CD14-positive monocyte (primary cell): Measurements from ENCODE around the gene EYS. TPM values are rescaled to one million over a fixed set of nuclear protein-coding genes. Genes with fewer than 3 reads are reported as not detected.

Experiments used
- DNase-seq, 3 donors: peaks; one replicate each; pipeline ENCODE4 v3.0.0-alpha.2; 2011 to 2022
- H2AFZ ChIP-seq: 2 replicates; pipeline ENCODE4 v1.6.0; 2012; ENCODE audit warnings: mild to moderate bottlenecking, low read depth, low read length, inconsistent platforms; ENCODE audit not compliant: insufficient read depth, poor library complexity, severe bottlenecking
- H3K27ac ChIP-seq, 2 donors: 1 replicate in 1 of 2; 2 replicates in 1 of 2; pipeline ENCODE4 v1.5.1; 2012 to 2013; ENCODE audit warnings: low read length in 2 of 2, control low read depth in 1 of 2, inconsistent platforms in 1 of 2, low read depth in 1 of 2, mild to moderate bottlenecking in 1 of 2
- H3K27me3 ChIP-seq, 2 donors: one replicate each; pipeline versions ENCODE4 v1.6.0 to v1.6.1; 2011 to 2013; ENCODE audit warnings: low read length in 2 of 2; ENCODE audit not compliant: control insufficient read depth in 2 of 2, insufficient read depth in 2 of 2
- H3K36me3 ChIP-seq, 2 donors: replicated peaks in 1 of 2; 1 replicate in 1 of 2; 2 replicates in 1 of 2; pipeline versions ENCODE4 v1.5.1 to v1.6.1; 2012 to 2013; ENCODE audit warnings: low read length in 2 of 2, control low read depth in 1 of 2, inconsistent platforms in 1 of 2, mild to moderate bottlenecking in 1 of 2; ENCODE audit not compliant: insufficient read depth in 2 of 2, control insufficient read depth in 1 of 2
- H3K4me1 ChIP-seq, 2 donors: 1 replicate in 1 of 2; 2 replicates in 1 of 2; pipeline versions ENCODE4 v1.5.1 to v1.6.1; 2012 to 2013; ENCODE audit warnings: low read length in 2 of 2, control low read depth in 1 of 2, inconsistent platforms in 1 of 2, mild to moderate bottlenecking in 1 of 2, moderate library complexity in 1 of 2; ENCODE audit not compliant: insufficient read depth in 2 of 2, control insufficient read depth in 1 of 2
- H3K4me2 ChIP-seq: replicated peaks from 2 replicates; pipeline ENCODE3; 2012; ENCODE audit warnings: low read length, moderate library complexity, mild to moderate bottlenecking; ENCODE audit not compliant: poor library complexity, severe bottlenecking; ENCODE audit errors: extremely low read depth
- H3K4me3 ChIP-seq, 3 experiments: fragments of 200-600 bp in 1 of 3; sonication (generic) in 1 of 3; replicated peaks in 1 of 3; 1 replicate in 2 of 3; 2 replicates in 1 of 3; pipeline ENCODE4 v1.5.1; 2011 to 2013; ENCODE audit warnings: low read length in 3 of 3, mild to moderate bottlenecking in 3 of 3, control low read depth in 2 of 3, low read depth in 2 of 3, inconsistent platforms in 1 of 3, moderate library complexity in 1 of 3
- H3K79me2 ChIP-seq: 2 replicates; pipeline ENCODE4 v1.6.0; 2012; ENCODE audit warnings: mild to moderate bottlenecking, control low read depth, inconsistent platforms, low read length, moderate library complexity; ENCODE audit not compliant: insufficient read depth
- H3K9ac ChIP-seq: 2 replicates; pipeline ENCODE4 v1.6.0; 2017; ENCODE audit warnings: low read length, mild to moderate bottlenecking; ENCODE audit not compliant: insufficient read depth, poor library complexity, severe bottlenecking
- H3K9me3 ChIP-seq, 2 donors: replicated peaks in 1 of 2; 1 replicate in 1 of 2; 2 replicates in 1 of 2; pipeline versions ENCODE4 v1.5.1 to v1.6.1; 2012 to 2013; ENCODE audit warnings: low read length in 2 of 2, control low read depth in 1 of 2; ENCODE audit not compliant: control insufficient read depth in 1 of 2, insufficient read depth in 1 of 2
- H4K20me1 ChIP-seq: 2 replicates; pipeline ENCODE4 v1.6.0; 2012; ENCODE audit warnings: mild to moderate bottlenecking, low read length, control low read depth, moderate library complexity; ENCODE audit not compliant: insufficient read depth
- H3K27ac Mint-ChIP-seq, 7 donors: one replicate each; pipeline ENCODE4 v1.8.0; 2020; ENCODE audit warnings: mild to moderate bottlenecking in 7 of 7, mixed read lengths in 7 of 7, moderate library complexity in 6 of 7, inconsistent platforms in 2 of 7
- H3K27me3 Mint-ChIP-seq, 3 donors: one replicate each; pipeline ENCODE4 v1.8.0; 2021 to 2022; ENCODE audit warnings: low read depth in 3 of 3, mild to moderate bottlenecking in 3 of 3, mixed read lengths in 3 of 3, moderate library complexity in 3 of 3, inconsistent platforms in 1 of 3
- H3K36me3 Mint-ChIP-seq, 2 donors: one replicate each; pipeline ENCODE4 v1.8.0; 2020; ENCODE audit warnings: mixed read lengths in 2 of 2, inconsistent platforms in 1 of 2, mild to moderate bottlenecking in 1 of 2
- H3K4me1 Mint-ChIP-seq: one replicate; pipeline ENCODE4 v1.8.0; 2020; ENCODE audit warnings: mild to moderate bottlenecking, mixed read lengths
- H3K4me3 Mint-ChIP-seq, 2 donors: one replicate each; pipeline ENCODE4 v1.8.0; 2020; ENCODE audit warnings: mild to moderate bottlenecking in 2 of 2, mixed read lengths in 2 of 2, moderate library complexity in 1 of 2
- H3K9me3 Mint-ChIP-seq, 7 donors: one replicate each; pipeline ENCODE4 v1.8.0; 2020 to 2022; ENCODE audit warnings: mixed read lengths in 7 of 7, mild to moderate bottlenecking in 6 of 7, moderate library complexity in 6 of 7, inconsistent platforms in 2 of 7
- WGBS: methylation state at CpG from one replicate; pipeline ENCODE4 v1.1.5; 2013; ENCODE audit warnings: missing lambda C conversion rate; ENCODE audit not compliant: insufficient coverage; 5-methylcytosine and 5-hydroxymethylcytosine counted together
- intact Hi-C, 2 donors: fragments of 100-400 bp; cut with micrococcal nuclease; formaldehyde crosslinking; loops; one replicate each; pipeline versions ENCODE4 v1.15.0 to v1.15.1; 2023
- polyA plus RNA-seq, 3 donors: library from polyadenylated mRNA; depleted of rRNA in 1 of 3; unstranded in 2 of 3; stranded (reverse) in 1 of 3; fragments of 300-500 nt in 2 of 3; fragments of >200 nt in 1 of 3; fragmentation: Illumina TruSeq in 2 of 3; gene quantifications; 1 replicate in 2 of 3; 2 replicates in 1 of 3; pipeline ENCODE4 v1.2.3, GENCODE V29; 2012 to 2021
- TF ChIP-seq, protein P1 (sequence below): fragments of 200-600 bp; IDR thresholded peaks from one replicate; pipeline ENCODE4 v1.8.0; 2022; ENCODE audit warnings: antibody characterized with exemption, mild to moderate bottlenecking

The EYS gene
- polyA plus RNA-seq, 3 donors = 0.01 to 0.03 TPM; not detected in 1

DNA sequence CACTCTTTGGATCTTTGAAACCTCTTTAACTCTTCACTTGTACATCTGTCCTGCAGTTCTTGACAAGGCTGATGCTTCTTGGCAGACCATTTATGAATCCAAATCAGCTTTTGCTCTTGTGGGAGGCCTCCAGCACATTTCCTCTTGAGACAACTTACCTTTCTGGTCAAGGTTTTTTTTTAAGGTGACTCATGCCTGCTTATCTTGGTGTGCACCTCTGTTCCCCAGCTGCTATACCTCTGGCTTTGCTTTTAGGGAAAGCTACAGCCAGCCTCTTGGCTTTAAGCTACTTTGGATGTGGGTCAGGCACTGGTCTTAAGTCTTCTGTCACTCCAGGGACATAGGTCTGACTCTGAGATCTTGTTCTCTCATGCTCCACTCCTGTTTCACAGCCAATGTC is 1965.0 kb downstream of the EYS start:
- DNase-seq = no peak
- Histone ChIP-seq H3K27ac (no peak overlapping the region), H3K9me3 (no peaks in the 10 kb centered on the region), H3K4me2 (no peak overlapping the region), H4K20me1 (no peaks in the 10 kb centered on the region), H2AFZ (no peak overlapping the region), H3K9ac (no peak overlapping the region), H3K4me1 (no peaks in the 10 kb centered on the region), H3K27me3 (no peaks in the 10 kb centered on the region), H3K4me3 (no peak overlapping the region), H3K79me2 (no peaks in the 10 kb centered on the region), H3K36me3 (no peaks in the 10 kb centered on the region)
- TF ChIP-seq, protein P1, sequence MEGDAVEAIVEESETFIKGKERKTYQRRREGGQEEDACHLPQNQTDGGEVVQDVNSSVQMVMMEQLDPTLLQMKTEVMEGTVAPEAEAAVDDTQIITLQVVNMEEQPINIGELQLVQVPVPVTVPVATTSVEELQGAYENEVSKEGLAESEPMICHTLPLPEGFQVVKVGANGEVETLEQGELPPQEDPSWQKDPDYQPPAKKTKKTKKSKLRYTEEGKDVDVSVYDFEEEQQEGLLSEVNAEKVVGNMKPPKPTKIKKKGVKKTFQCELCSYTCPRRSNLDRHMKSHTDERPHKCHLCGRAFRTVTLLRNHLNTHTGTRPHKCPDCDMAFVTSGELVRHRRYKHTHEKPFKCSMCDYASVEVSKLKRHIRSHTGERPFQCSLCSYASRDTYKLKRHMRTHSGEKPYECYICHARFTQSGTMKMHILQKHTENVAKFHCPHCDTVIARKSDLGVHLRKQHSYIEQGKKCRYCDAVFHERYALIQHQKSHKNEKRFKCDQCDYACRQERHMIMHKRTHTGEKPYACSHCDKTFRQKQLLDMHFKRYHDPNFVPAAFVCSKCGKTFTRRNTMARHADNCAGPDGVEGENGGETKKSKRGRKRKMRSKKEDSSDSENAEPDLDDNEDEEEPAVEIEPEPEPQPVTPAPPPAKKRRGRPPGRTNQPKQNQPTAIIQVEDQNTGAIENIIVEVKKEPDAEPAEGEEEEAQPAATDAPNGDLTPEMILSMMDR = no peak
- Mint-ChIP-seq H3K36me3 (no peaks in the 10 kb centered on the region), H3K9me3 (peaks cover 2 to 8% (median 4%) of the 10 kb centered on the region in 7 donors), H3K27me3 (peaks cover 0 to 1% (median 0%) of the 10 kb centered on the region in 3 donors), H3K27ac (no peak overlapping the region), H3K4me1 (no peaks in the 10 kb centered on the region), H3K4me3 (no peak overlapping the region)
- intact Hi-C loops = no loop called here

DNA sequence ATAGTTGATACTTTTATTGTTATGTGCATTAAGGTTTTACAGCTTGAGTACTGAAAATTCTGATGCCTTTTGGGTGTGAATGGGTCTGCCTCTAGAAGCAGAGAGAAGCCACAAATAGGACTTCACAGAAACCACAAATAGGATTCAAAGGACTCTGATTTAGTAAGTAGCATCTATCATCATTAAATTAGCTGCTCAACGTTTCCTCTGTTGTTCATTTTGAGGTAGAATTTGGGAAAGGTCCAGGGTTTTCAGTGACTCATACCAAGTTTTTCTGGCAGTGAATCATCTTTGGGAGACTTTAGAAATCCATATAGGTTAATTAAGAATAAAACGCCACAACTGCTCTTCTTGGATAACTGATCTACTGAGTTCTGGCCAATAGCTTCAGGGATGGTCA is 1966.3 kb downstream of the EYS start:
- Histone ChIP-seq H3K79me2 (no peaks in the 10 kb centered on the region), H3K36me3 (no peaks in the 10 kb centered on the region), H3K27me3 (no peaks in the 10 kb centered on the region), H3K4me2 (no peak overlapping the region), H3K27ac (no peak overlapping the region), H3K4me3 (no peak overlapping the region), H2AFZ (no peak overlapping the region), H3K9ac (no peak overlapping the region), H4K20me1 (no peaks in the 10 kb centered on the region), H3K9me3 (no peaks in the 10 kb centered on the region), H3K4me1 (no peaks in the 10 kb centered on the region)
- Mint-ChIP-seq H3K27ac (no peak overlapping the region), H3K36me3 (no peaks in the 10 kb centered on the region), H3K4me1 (no peaks in the 10 kb centered on the region), H3K9me3 (peaks cover 0 to 4% (median 0%) of the 10 kb centered on the region in 7 donors), H3K27me3 (peaks cover 0 to 1% (median 0%) of the 10 kb centered on the region in 3 donors), H3K4me3 (no peak overlapping the region)
- DNase-seq = no peak
- intact Hi-C loops = no loop called here
- TF ChIP-seq, protein P1 = no peak
- WGBS = no CpG with 5 or more reads among the region's 2 CpGs
